Subcutaneous adipose tissue (tissue), 4 donors: ENCODE data around the gene WNK1. TPM values are rescaled to one million over a fixed set of nuclear protein-coding genes. Genes with fewer than 3 reads are reported as not detected.

Source experiments
- total RNA-seq, 4 donors: library from RNA; depleted of rRNA; stranded (reverse); fragments of >200 nt; gene quantifications; one replicate each; pipeline ENCODE4 v1.1.0, GENCODE V29; 2016
- TF ChIP-seq, protein P1 (sequence below): fragments of 450-650 bp; IDR thresholded peaks from one replicate; pipeline ENCODE4 v1.5.1; 2016; ENCODE audit warnings: low read depth, mild to moderate bottlenecking, control low read depth, antibody characterized with exemption, moderate library complexity

WNK1 gene
- total RNA-seq, 4 donors from 2014 or later = 208 to 631 (median 301) TPM

GRCh38 chr12:820336-820735 lies 68.0 kb downstream of the WNK1 start:
- TF ChIP-seq, protein P1, sequence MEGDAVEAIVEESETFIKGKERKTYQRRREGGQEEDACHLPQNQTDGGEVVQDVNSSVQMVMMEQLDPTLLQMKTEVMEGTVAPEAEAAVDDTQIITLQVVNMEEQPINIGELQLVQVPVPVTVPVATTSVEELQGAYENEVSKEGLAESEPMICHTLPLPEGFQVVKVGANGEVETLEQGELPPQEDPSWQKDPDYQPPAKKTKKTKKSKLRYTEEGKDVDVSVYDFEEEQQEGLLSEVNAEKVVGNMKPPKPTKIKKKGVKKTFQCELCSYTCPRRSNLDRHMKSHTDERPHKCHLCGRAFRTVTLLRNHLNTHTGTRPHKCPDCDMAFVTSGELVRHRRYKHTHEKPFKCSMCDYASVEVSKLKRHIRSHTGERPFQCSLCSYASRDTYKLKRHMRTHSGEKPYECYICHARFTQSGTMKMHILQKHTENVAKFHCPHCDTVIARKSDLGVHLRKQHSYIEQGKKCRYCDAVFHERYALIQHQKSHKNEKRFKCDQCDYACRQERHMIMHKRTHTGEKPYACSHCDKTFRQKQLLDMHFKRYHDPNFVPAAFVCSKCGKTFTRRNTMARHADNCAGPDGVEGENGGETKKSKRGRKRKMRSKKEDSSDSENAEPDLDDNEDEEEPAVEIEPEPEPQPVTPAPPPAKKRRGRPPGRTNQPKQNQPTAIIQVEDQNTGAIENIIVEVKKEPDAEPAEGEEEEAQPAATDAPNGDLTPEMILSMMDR = no peak

DNA sequence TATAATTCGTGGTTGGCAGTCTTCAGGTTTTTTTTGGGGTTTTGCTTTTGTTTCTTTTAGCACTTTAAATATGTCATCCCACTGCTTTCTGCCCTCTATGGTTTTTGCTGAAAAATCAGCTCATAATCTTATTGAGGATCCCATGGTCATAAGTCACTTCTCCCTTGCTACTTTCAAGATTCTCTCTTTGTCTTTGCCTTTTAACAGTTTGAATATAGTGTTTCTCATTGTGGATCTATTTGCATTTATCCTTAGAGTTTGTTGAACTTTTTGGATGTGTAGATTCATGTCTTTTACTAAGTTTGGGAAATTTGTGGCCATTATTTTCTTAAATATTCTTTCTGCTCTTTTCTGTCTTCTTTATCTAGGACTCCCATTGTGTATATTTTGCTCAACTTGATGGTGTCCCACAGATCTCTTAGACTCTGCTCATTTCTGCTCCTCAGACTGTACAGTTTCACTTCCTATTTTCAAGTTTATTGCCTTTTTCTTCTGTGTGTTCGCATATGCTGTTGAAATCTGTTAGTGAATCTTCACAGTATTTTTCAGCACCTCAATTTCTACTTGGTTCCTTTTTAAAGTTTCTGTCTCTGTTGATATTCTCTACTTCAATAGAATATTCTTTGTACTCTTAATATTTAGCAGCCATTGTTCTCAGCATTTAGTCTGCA lies 70.8 kb downstream of the WNK1 start:
- TF ChIP-seq, protein P1 = no peak

DNA sequence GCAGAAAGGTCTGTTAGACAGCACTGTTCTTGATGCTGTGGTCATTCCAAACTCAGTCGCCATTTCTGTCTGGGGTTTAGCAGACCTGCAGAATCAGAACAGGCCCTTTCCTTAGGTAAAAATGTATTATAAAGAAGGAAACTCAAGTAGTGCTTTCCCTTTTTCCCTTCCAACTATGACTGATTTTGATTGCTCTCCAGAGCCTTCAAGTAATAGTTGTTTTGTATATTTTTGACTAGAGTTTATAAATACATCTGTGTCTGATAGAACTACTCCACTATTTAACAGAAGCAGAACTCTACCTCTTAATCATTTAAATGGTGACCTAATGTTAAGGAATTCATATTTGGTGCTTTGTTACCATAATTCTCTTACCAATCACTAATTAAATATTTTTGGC lies 74.0 kb downstream of the WNK1 start:
- TF ChIP-seq, protein P1 = no peak

DNA sequence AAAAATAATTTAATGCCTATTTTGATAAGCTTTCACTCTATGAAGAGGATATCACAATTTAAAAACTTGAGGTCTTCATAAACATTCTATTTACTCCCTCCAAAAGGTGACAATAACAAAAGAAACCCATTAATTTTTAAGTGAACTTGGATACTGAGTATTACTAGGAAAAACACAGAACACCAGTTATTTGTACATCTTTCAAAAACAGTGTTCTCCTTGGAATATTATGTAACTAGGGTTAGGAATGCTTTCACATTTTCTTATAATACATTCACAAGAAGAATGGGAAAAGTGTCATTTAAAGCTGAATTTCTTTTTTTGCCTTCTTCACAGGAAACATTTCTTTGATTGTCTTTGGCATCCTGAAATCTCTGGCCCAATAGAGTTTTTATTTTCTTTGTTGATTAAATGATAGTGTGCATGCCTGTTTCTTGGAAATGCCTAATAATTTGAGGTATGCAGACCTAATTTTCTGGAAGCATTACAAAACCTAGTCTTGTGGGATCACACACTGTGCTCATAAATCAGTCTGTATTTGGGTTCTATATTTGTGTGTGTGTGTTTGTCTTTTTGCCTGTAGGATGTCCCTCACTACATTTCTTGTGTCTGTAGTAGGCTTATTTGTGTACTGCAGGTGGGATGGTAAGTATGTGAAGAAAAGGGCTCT lies 76.5 kb downstream of the WNK1 start:
- TF ChIP-seq, protein P1 = no peak

- TF ChIP-seq, protein P1 = no peak
Observed at GRCh38 chr12:830111-830867, 77.9 kb downstream of the WNK1 start.

- TF ChIP-seq, protein P1 = no peak
Observed at GRCh38 chr12:835754-836518, 83.6 kb downstream of the WNK1 start.
